WTC11 (cell line): ENCODE data around the gene ABL1. TPM values are rescaled to one million over a fixed set of nuclear protein-coding genes. Genes with fewer than 3 reads are reported as not detected.

Source experiments
- ATAC-seq: fragments of 200-7000 bp; cut with Tn5 transposase; 2 replicates; pipeline ENCODE4 v1.10.0; 2021; ENCODE audit warnings: mild to moderate bottlenecking, moderate library complexity
- CTCF ChIA-PET: fragments of 300-600 bp; sonication (Branson Sonifier 250); formaldehyde crosslinking; loops from one replicate; lab custom pipeline; 2021; ENCODE audit warnings: antibody characterized with exemption; lab: Charles Lee
- POLR2A ChIA-PET: fragments of 350-600 bp; sonication (Branson Sonifier 250); formaldehyde crosslinking; loops from one replicate; lab custom pipeline; 2021; ENCODE audit warnings: antibody characterized with exemption; lab: Charles Lee
- DNase-seq: peaks from one replicate; pipeline ENCODE4 v3.0.0; 2021; ENCODE audit warnings: low spot score
- H3K27ac Mint-ChIP-seq: 2 replicates; pipeline ENCODE4 v1.8.0; 2021; ENCODE audit warnings: mixed read lengths
- H3K27me3 Mint-ChIP-seq: 2 replicates; pipeline ENCODE4 v1.8.0; 2021; ENCODE audit warnings: low read depth, mild to moderate bottlenecking, moderate library complexity, mixed read lengths
- H3K36me3 Mint-ChIP-seq: 2 replicates; pipeline ENCODE4 v1.8.0; 2021; ENCODE audit warnings: mixed read lengths
- H3K4me1 Mint-ChIP-seq: 2 replicates; pipeline ENCODE4 v1.8.0; 2022; ENCODE audit warnings: mixed read lengths
- H3K4me3 Mint-ChIP-seq: 2 replicates; pipeline ENCODE4 v1.8.0; 2021; ENCODE audit warnings: mild to moderate bottlenecking, moderate library complexity, mixed read lengths
- H3K9me3 Mint-ChIP-seq: 2 replicates; pipeline ENCODE4 v1.8.0; 2021; ENCODE audit warnings: mixed read lengths
- ATF1 ChIP-seq: sonication (generic); formaldehyde crosslinking; IDR thresholded peaks from 2 replicates; pipeline ENCODE4 v1.8.1; 2023; ENCODE audit warnings: mild to moderate bottlenecking, moderate library complexity, missing genetic modification reagents
- EMX1 ChIP-seq: fragments of 250-450 bp; sonication (Bioruptor Pico); IDR thresholded peaks from 2 replicates; pipeline ENCODE4 v1.8.0; 2021; ENCODE audit warnings: mild to moderate bottlenecking
- ETV6 ChIP-seq: sonication (generic); formaldehyde crosslinking; IDR thresholded peaks from 2 replicates; pipeline ENCODE4 v1.8.1; 2022; ENCODE audit warnings: mild to moderate bottlenecking, missing genetic modification reagents
- FOXJ3 ChIP-seq: sonication (generic); formaldehyde crosslinking; IDR thresholded peaks from 2 replicates; pipeline ENCODE4 v1.9.0; 2021; ENCODE audit warnings: missing genetic modification reagents, mild to moderate bottlenecking, borderline replicate concordance
- FOXK1 ChIP-seq: sonication (generic); formaldehyde crosslinking; IDR thresholded peaks from 2 replicates; pipeline ENCODE4 v1.8.0; 2022; ENCODE audit warnings: mild to moderate bottlenecking, moderate library complexity, missing genetic modification reagents
- FOXP1 ChIP-seq: sonication (generic); formaldehyde crosslinking; IDR thresholded peaks from 2 replicates; pipeline ENCODE4 v1.8.0; 2022; ENCODE audit warnings: missing genetic modification reagents, mild to moderate bottlenecking, moderate library complexity, borderline replicate concordance
- GABPB1 ChIP-seq: sonication (generic); formaldehyde crosslinking; IDR thresholded peaks from 2 replicates; pipeline ENCODE4 v1.8.1; 2023; ENCODE audit warnings: mild to moderate bottlenecking, missing genetic modification reagents
- HMGA2 ChIP-seq: fragments of 250-450 bp; sonication (Bioruptor Pico); IDR thresholded peaks from 2 replicates; pipeline ENCODE4 v1.4.0; 2021; ENCODE audit warnings: mild to moderate bottlenecking, moderate library complexity
- JUN ChIP-seq: sonication (generic); formaldehyde crosslinking; IDR thresholded peaks from 2 replicates; pipeline ENCODE4 v1.8.0; 2023; ENCODE audit warnings: mild to moderate bottlenecking, missing genetic modification reagents
- NR1H2 ChIP-seq: sonication (generic); formaldehyde crosslinking; IDR thresholded peaks from 2 replicates; pipeline ENCODE4 v1.9.0; 2021; ENCODE audit warnings: mild to moderate bottlenecking, moderate library complexity, missing genetic modification reagents
- NR2C2 ChIP-seq: sonication (generic); formaldehyde crosslinking; IDR thresholded peaks from 2 replicates; pipeline ENCODE4 v1.8.0; 2022; ENCODE audit warnings: mild to moderate bottlenecking, missing genetic modification reagents
- RELA ChIP-seq: sonication (generic); formaldehyde crosslinking; IDR thresholded peaks from 2 replicates; pipeline ENCODE4 v1.8.1; 2022; ENCODE audit warnings: missing genetic modification reagents, mild to moderate bottlenecking, borderline replicate concordance
- TP53 ChIP-seq: sonication (generic); formaldehyde crosslinking; IDR thresholded peaks from 2 replicates; pipeline ENCODE4 v1.8.1; 2023; ENCODE audit warnings: mild to moderate bottlenecking, missing genetic modification reagents
- ZBTB21 ChIP-seq: sonication (generic); formaldehyde crosslinking; IDR thresholded peaks from 2 replicates; pipeline ENCODE4 v1.8.1; 2023; ENCODE audit warnings: mild to moderate bottlenecking, missing genetic modification reagents, borderline replicate concordance
- ZNF121 ChIP-seq: sonication (generic); formaldehyde crosslinking; IDR thresholded peaks from 2 replicates; pipeline ENCODE4 v1.8.0; 2023; ENCODE audit warnings: missing genetic modification reagents
- ZNF416 ChIP-seq: fragments of 250-450 bp; sonication (Bioruptor Pico); IDR thresholded peaks from 2 replicates; pipeline ENCODE4 v1.9.0; 2021; ENCODE audit warnings: mild to moderate bottlenecking, inconsistent platforms
- total RNA-seq: library from RNA; stranded (reverse); gene quantifications from 3 replicates; pipeline ENCODE4 v1.2.3, GENCODE V29; 2021
- TF ChIP-seq, protein P1 (sequence below): sonication (generic); formaldehyde crosslinking; IDR thresholded peaks from 2 replicates; pipeline ENCODE4 v1.8.1; 2022; ENCODE audit warnings: mild to moderate bottlenecking, moderate library complexity, missing genetic modification reagents
- TF ChIP-seq, protein P2 (sequence below): sonication (generic); formaldehyde crosslinking; IDR thresholded peaks from 2 replicates; pipeline ENCODE4 v1.8.1; 2022; ENCODE audit warnings: mild to moderate bottlenecking, missing genetic modification reagents, moderate library complexity, borderline replicate concordance
- TF ChIP-seq, protein P3 (sequence below): sonication (generic); formaldehyde crosslinking; IDR thresholded peaks from 2 replicates; pipeline ENCODE4 v1.8.0; 2022; ENCODE audit warnings: mild to moderate bottlenecking, missing genetic modification reagents
- TF ChIP-seq, protein P4 (sequence below): sonication (generic); formaldehyde crosslinking; IDR thresholded peaks from 2 replicates; pipeline ENCODE4 v1.8.0; 2022; ENCODE audit warnings: missing genetic modification reagents

ABL1 gene
- total RNA-seq, 1 experiment from 2014 or later = 104 TPM

DNA sequence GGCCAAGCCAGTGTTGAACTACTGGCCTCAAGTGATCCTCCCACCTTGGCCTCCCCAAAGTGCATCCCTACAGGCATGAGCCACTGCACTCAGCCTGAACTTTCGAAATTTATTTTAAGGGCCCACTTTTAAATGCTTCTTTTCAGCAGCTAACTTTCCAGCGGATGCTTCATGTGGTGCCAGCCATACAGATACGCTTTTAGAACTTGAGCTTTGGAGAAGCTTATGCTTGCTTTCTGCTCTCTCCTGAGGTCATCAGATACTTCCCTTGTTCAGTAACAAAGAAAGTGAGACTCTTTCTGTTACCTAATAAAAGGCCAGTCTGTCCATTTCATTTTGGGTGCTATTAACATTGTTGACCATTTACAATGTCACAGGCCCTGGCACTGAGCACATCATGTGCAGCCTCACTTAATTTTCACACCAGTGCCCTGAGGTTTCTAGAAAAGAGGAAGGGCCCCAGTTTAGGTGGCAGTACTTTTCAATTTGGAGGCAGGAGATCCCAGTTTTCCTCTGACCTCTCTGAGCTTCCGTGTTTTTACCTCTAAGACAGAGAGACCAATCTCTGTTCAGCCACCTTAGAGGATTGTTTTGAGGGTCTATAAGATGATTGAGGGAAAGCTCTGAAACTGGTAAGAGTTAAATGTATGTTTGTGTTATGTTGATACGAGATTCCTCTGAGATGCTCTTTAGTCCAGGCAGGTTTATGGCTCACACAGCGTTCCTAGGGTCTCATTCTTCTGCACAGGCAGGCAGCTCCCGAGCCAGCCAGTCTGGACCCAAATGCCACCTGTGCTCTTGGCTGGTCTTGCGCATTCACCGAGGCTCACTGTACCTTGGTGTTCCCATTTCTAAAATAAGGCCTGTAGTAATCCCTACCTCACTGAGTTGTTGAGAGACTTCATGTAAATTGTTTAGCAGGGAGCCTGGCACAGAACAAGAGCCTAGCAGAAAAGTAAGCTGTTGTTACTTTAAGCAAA is 4.4 kb downstream of the ABL1 start:
- no peaks in the 10 kb centered on the region for H3K36me3 Mint-ChIP-seq
- TF ChIP-seq ZNF121 (CRISPR knock-in tag) (no peak), FOXK1 (CRISPR knock-in tag) (no peak), GABPB1 (CRISPR knock-in tag) (no peak), ATF1 (no peak), ZNF416 (no peak), FOXJ3 (CRISPR knock-in tag) (no peak), FOXP1 (CRISPR knock-in tag) (no peak)
- TF ChIP-seq, protein P1, sequence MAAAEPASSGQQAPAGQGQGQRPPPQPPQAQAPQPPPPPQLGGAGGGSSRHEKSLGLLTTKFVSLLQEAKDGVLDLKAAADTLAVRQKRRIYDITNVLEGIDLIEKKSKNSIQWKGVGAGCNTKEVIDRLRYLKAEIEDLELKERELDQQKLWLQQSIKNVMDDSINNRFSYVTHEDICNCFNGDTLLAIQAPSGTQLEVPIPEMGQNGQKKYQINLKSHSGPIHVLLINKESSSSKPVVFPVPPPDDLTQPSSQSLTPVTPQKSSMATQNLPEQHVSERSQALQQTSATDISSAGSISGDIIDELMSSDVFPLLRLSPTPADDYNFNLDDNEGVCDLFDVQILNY = no peak
- TF ChIP-seq, protein P2, sequence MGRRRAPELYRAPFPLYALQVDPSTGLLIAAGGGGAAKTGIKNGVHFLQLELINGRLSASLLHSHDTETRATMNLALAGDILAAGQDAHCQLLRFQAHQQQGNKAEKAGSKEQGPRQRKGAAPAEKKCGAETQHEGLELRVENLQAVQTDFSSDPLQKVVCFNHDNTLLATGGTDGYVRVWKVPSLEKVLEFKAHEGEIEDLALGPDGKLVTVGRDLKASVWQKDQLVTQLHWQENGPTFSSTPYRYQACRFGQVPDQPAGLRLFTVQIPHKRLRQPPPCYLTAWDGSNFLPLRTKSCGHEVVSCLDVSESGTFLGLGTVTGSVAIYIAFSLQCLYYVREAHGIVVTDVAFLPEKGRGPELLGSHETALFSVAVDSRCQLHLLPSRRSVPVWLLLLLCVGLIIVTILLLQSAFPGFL (CRISPR knock-in tag) = no peak
- TF ChIP-seq, all 79 proteins: peak for 0
- H3K27me3 Mint-ChIP-seq = no peaks in the 10 kb centered on the region
- POLR2A ChIA-PET = no interaction called here
- H3K27ac Mint-ChIP-seq = peak overlapping the region; percentile 87
- CTCF ChIA-PET = interaction anchor here (1.1 to 2.2 kb wide), 3 partner anchors 15 to 107 kb away, joined by 3 to 14 read pairs (median 4); no protein-coding TSS in a partner anchor
- peaks cover 74% of the 10 kb centered on the region for H3K4me1 Mint-ChIP-seq
- DNase-seq (no peak), ATAC-seq (no peak)
- no peaks in the 10 kb centered on the region for H3K9me3 Mint-ChIP-seq
- no peak overlapping the region for H3K4me3 Mint-ChIP-seq

DNA sequence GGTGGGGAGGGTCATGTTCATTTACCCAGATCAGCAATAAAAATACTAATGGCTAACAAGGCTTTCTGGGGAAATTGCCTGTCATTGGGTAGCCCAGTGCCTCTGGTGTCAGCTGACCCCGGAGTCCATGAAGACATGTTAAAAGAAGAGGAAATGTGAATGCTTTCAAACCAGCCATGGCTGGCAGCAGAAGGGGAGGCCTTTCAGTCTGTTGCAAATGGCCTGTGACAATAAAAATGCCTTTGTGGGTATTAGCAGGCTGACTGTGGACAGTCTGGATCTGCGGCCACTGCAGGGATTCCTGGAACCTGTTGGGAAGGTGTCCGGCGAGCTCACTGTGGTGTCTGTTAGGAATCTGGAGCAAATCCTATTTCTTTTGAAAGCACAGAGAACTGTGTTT is 7.5 kb downstream of the ABL1 start:
- ATAC-seq (peak; percentile 22), DNase-seq (no peak)
- Mint-ChIP-seq H3K4me1 (peaks cover 88% of the 10 kb centered on the region), H3K27me3 (no peaks in the 10 kb centered on the region), H3K27ac (peak overlapping the region; percentile 69), H3K4me3 (no peak overlapping the region), H3K9me3 (no peaks in the 10 kb centered on the region), H3K36me3 (no peaks in the 10 kb centered on the region)
- ChIA-PET POLR2A (no interaction called here), CTCF (interaction anchor here (0.6 to 2.2 kb wide), 4 partner anchors 24 to 282 kb away, joined by 3 to 10 read pairs (median 3); no protein-coding TSS in a partner anchor)
- TF ChIP-seq ZBTB21 = no peak
- TF ChIP-seq, protein P3, sequence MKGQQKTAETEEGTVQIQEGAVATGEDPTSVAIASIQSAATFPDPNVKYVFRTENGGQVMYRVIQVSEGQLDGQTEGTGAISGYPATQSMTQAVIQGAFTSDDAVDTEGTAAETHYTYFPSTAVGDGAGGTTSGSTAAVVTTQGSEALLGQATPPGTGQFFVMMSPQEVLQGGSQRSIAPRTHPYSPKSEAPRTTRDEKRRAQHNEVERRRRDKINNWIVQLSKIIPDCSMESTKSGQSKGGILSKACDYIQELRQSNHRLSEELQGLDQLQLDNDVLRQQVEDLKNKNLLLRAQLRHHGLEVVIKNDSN = peak; percentile 66; the same call in 1 of the 2 replicates

DNA sequence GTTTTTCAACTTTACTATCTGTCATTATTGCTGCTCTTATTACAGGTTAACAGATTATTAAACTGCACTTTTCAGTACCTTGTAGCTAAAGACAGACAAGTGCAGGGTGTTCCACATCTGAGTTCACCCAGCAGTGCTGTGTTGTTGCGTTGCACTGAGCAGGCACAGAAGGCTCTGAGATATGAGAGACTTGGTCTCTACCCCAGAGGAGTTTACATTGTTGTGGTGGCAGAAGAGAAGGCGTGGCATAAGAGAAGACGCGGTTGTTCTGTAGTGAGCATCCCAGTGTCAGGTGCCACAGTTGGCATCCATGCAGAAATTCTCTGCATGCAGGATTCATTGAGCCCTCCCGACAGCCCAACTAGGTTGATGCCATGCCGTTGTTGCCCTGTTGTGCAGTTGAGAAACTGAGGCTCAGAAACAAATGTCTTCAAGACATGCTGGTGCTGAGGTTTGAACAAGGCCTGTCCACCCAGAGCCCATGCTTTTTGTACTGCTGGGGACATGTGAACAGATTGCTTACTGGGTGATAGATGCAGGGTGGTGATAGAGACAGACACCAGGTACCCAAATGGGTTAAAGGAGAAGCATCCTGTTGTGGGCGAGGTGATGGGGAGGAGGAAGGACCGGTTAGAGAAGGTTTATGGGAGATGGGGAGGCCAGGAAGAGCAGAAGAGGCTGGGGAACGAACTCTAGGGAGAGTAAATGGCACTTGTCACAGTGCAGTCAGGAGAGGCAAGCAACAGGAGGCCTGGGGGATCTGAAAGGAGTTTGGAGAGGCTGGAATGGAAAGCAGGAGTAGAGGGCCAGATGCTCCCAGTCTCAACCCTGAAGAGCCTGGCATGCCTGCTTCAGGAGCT is 8.2 kb downstream of the ABL1 start:
- no peaks in the 10 kb centered on the region for H3K9me3 Mint-ChIP-seq
- POLR2A ChIA-PET = no interaction called here

More for the DNA sequence above, 8.2 kb downstream of the ABL1 start:
- TF ChIP-seq RELA (no peak), NR1H2 (CRISPR knock-in tag) (no peak), TP53 (CRISPR knock-in tag) (no peak), EMX1 (CRISPR knock-in tag) (no peak), ETV6 (CRISPR knock-in tag) (no peak), NR2C2 (no peak), JUN (no peak), HMGA2 (CRISPR knock-in tag) (no peak)
- TF ChIP-seq, protein P4, sequence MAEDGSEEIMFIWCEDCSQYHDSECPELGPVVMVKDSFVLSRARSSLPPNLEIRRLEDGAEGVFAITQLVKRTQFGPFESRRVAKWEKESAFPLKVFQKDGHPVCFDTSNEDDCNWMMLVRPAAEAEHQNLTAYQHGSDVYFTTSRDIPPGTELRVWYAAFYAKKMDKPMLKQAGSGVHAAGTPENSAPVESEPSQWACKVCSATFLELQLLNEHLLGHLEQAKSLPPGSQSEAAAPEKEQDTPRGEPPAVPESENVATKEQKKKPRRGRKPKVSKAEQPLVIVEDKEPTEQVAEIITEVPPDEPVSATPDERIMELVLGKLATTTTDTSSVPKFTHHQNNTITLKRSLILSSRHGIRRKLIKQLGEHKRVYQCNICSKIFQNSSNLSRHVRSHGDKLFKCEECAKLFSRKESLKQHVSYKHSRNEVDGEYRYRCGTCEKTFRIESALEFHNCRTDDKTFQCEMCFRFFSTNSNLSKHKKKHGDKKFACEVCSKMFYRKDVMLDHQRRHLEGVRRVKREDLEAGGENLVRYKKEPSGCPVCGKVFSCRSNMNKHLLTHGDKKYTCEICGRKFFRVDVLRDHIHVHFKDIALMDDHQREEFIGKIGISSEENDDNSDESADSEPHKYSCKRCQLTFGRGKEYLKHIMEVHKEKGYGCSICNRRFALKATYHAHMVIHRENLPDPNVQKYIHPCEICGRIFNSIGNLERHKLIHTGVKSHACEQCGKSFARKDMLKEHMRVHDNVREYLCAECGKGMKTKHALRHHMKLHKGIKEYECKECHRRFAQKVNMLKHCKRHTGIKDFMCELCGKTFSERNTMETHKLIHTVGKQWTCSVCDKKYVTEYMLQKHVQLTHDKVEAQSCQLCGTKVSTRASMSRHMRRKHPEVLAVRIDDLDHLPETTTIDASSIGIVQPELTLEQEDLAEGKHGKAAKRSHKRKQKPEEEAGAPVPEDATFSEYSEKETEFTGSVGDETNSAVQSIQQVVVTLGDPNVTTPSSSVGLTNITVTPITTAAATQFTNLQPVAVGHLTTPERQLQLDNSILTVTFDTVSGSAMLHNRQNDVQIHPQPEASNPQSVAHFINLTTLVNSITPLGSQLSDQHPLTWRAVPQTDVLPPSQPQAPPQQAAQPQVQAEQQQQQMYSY (CRISPR knock-in tag) = no peak
- CTCF ChIA-PET = interaction anchor here (0.9 to 2.2 kb wide), 3 partner anchors 23 to 79 kb away, joined by 3 to 10 read pairs (median 4); no protein-coding TSS in a partner anchor
- no peaks in the 10 kb centered on the region for H3K36me3 Mint-ChIP-seq
- ATAC-seq (no peak), DNase-seq (no peak)
- no peak overlapping the region for H3K4me3 Mint-ChIP-seq
- H3K4me1 Mint-ChIP-seq = peaks cover 88% of the 10 kb centered on the region
- peak overlapping the region; percentile 67 for H3K27ac Mint-ChIP-seq
- no peaks in the 10 kb centered on the region for H3K27me3 Mint-ChIP-seq
